ENCODE results near the gene RUVBL1. TPM values are rescaled to one million over a fixed set of nuclear protein-coding genes. Genes with fewer than 3 reads are reported as not detected.
"Not testable (repeated sequence)": the region's sequence is repeated elsewhere in the genome, so short reads cannot be mapped to it uniquely, and the experiment has no call there.

The RUVBL1 gene
- 50.7 and 60.7 TPM in 2 replicates for total RNA-seq (2014; rRNA removed; shearing (Covaris generic); ENCODE audit: low replicate concordance)

- in situ Hi-C loops (cut with HindIII; ENCODE audit: low pct_unique_long_range_greater_than_20kb, low sequenced_read_pairs), result no loop called here
- DNase-seq (ENCODE audit: low read depth), result peak; percentile 93
These were observed at the start of gene RUVBL1 for GRCh38 chr3:128123538-128124368. Gene RUVBL1 (minus strand): TSS chr3:128123812. CDS start chr3:128123724, 88 bp downstream.

GRCh38 chr3:128173200-128173599 is 49.6 kb upstream of the RUVBL1 start:
- DNase-seq (ENCODE audit: low read depth), result no peak
- in situ Hi-C loops (cut with HindIII; ENCODE audit: low pct_unique_long_range_greater_than_20kb, low sequenced_read_pairs), result loop anchor here (10.0 kb wide), 1 partner anchor 332 kb away; no protein-coding TSS in a partner anchor

GRCh38 chr3:128170866-128171516 is 47.4 kb upstream of the RUVBL1 start:
- in situ Hi-C loops (cut with HindIII; ENCODE audit: low pct_unique_long_range_greater_than_20kb, low sequenced_read_pairs), result loop anchor here (10.0 kb wide), 1 partner anchor 334 kb away; no protein-coding TSS in a partner anchor
- DNase-seq (ENCODE audit: low read depth), result peak; percentile 60

- in situ Hi-C loops (cut with HindIII; ENCODE audit: low pct_unique_long_range_greater_than_20kb, low sequenced_read_pairs), result no loop called here
- DNase-seq (ENCODE audit: low read depth), result no peak
These were observed 45.2 kb upstream of the RUVBL1 start for GRCh38 chr3:128168836-128169235.

GRCh38 chr3:128167973-128168674 is 44.5 kb upstream of the RUVBL1 start:
- DNase-seq (ENCODE audit: low read depth), result no peak
- in situ Hi-C loops (cut with HindIII; ENCODE audit: low pct_unique_long_range_greater_than_20kb, low sequenced_read_pairs), result no loop called here

- in situ Hi-C loops (cut with HindIII; ENCODE audit: low pct_unique_long_range_greater_than_20kb, low sequenced_read_pairs), result no loop called here
- no peak for DNase-seq (ENCODE audit: low read depth)
These were observed 44.0 kb upstream of the RUVBL1 start for GRCh38 chr3:128167646-128167972.

- no peak for DNase-seq (ENCODE audit: low read depth)
- in situ Hi-C loops (cut with HindIII; ENCODE audit: low pct_unique_long_range_greater_than_20kb, low sequenced_read_pairs), result no loop called here
These were observed 43.4 kb upstream of the RUVBL1 start for GRCh38 chr3:128166971-128167453.

- in situ Hi-C loops (cut with HindIII; ENCODE audit: low pct_unique_long_range_greater_than_20kb, low sequenced_read_pairs), result no loop called here
- no peak for DNase-seq (ENCODE audit: low read depth)
These were observed 39.8 kb upstream of the RUVBL1 start for GRCh38 chr3:128163432-128163831.

GRCh38 chr3:128160661-128161060 is 37.0 kb upstream of the RUVBL1 start:
- in situ Hi-C loops (cut with HindIII; ENCODE audit: low pct_unique_long_range_greater_than_20kb, low sequenced_read_pairs), result no loop called here
- DNase-seq (ENCODE audit: low read depth), result no peak

- in situ Hi-C loops (cut with HindIII; ENCODE audit: low pct_unique_long_range_greater_than_20kb, low sequenced_read_pairs), result no loop called here
- DNase-seq (ENCODE audit: low read depth), result no peak
These were observed 32.2 kb upstream of the RUVBL1 start for GRCh38 chr3:128155616-128156360.

- in situ Hi-C loops (cut with HindIII; ENCODE audit: low pct_unique_long_range_greater_than_20kb, low sequenced_read_pairs); DNase-seq (ENCODE audit: low read depth): not testable (repeated sequence)
These were observed 30.7 kb upstream of the RUVBL1 start for GRCh38 chr3:128154354-128154753.

- peak; percentile 90 for DNase-seq (ENCODE audit: low read depth)
- in situ Hi-C loops (cut with HindIII; ENCODE audit: low pct_unique_long_range_greater_than_20kb, low sequenced_read_pairs), result no loop called here
These were observed 29.8 kb upstream of the RUVBL1 start, which contains the start of gene EEFSEC for GRCh38 chr3:128153156-128154041. Gene EEFSEC (plus strand): TSS chr3:128153481. CDS start chr3:128153508, 27 bp downstream.

- in situ Hi-C loops (cut with HindIII; ENCODE audit: low pct_unique_long_range_greater_than_20kb, low sequenced_read_pairs), result no loop called here
- no peak for DNase-seq (ENCODE audit: low read depth)
These were observed 29.0 kb upstream of the RUVBL1 start for GRCh38 chr3:128152419-128153155.

GRCh38 chr3:128151758-128152274 is 28.2 kb upstream of the RUVBL1 start:
- DNase-seq (ENCODE audit: low read depth), result no peak
- in situ Hi-C loops (cut with HindIII; ENCODE audit: low pct_unique_long_range_greater_than_20kb, low sequenced_read_pairs), result no loop called here

- in situ Hi-C loops (cut with HindIII; ENCODE audit: low pct_unique_long_range_greater_than_20kb, low sequenced_read_pairs), result no loop called here
- no peak for DNase-seq (ENCODE audit: low read depth)
These were observed 26.0 kb upstream of the RUVBL1 start for GRCh38 chr3:128149650-128150049.

GRCh38 chr3:128146201-128146600 is 22.6 kb upstream of the RUVBL1 start:
- no peak for DNase-seq (ENCODE audit: low read depth)
- in situ Hi-C loops (cut with HindIII; ENCODE audit: low pct_unique_long_range_greater_than_20kb, low sequenced_read_pairs), result no loop called here

All from Caki2 (cell line).